Sigmoid colon (tissue), 7 donors: ENCODE measurements around the gene POU3F1. TPM values are rescaled to one million over a fixed set of nuclear protein-coding genes. Genes with fewer than 3 reads are reported as not detected.

Experiments used
- DNase-seq: peaks from one replicate; pipeline ENCODE4 v3.0.0-alpha.2; 2019
- H3K27ac ChIP-seq, 4 donors: fragments of 200-600 bp; sonication (generic); one replicate each; pipeline ENCODE4 v1.5.1; 2016 to 2019; ENCODE audit warnings: mild to moderate bottlenecking in 1 of 4
- H3K27me3 ChIP-seq, 3 donors: fragments of 200-600 bp; sonication (generic); one replicate each; pipeline ENCODE4 v1.5.1; 2019; ENCODE audit warnings: mild to moderate bottlenecking in 1 of 3
- H3K36me3 ChIP-seq, 4 donors: fragments of 200-600 bp; sonication (generic); one replicate each; pipeline ENCODE4 v1.5.1; 2016 to 2019
- H3K4me1 ChIP-seq, 4 donors: fragments of 200-600 bp; sonication (generic); one replicate each; pipeline ENCODE4 v1.5.1; 2017 to 2019
- H3K4me3 ChIP-seq, 4 donors: fragments of 200-600 bp; sonication (generic); one replicate each; pipeline ENCODE4 v1.5.1; 2017 to 2019; ENCODE audit warnings: mild to moderate bottlenecking in 2 of 4, moderate library complexity in 1 of 4
- H3K9me3 ChIP-seq, 4 donors: fragments of 200-600 bp in 3 of 4; sonication (generic) in 3 of 4; one replicate each; pipeline versions ENCODE4 v1.5.1 to v1.6.1; 2013 to 2019
- CTCF ChIP-seq, 4 experiments: fragments of 450-650 bp in 3 of 4; fragments of 200-600 bp in 1 of 4; IDR thresholded peaks; one replicate each; pipeline ENCODE4 v1.5.1; 2016 to 2019; ENCODE audit warnings: antibody characterized with exemption in 4 of 4, mild to moderate bottlenecking in 3 of 4, moderate library complexity in 2 of 4
- EP300 ChIP-seq, 4 donors: sonication (generic); formaldehyde crosslinking; IDR thresholded peaks; one replicate each; pipeline ENCODE4 v1.6.1; 2017; ENCODE audit warnings: antibody characterized with exemption in 4 of 4
- POLR2A ChIP-seq, 2 donors: fragments of 450-650 bp; IDR thresholded peaks; one replicate each; pipeline ENCODE4 v1.6.1; 2016; ENCODE audit warnings: antibody characterized with exemption in 2 of 2, mild to moderate bottlenecking in 2 of 2, moderate library complexity in 2 of 2
- POLR2AphosphoS5 ChIP-seq, 4 donors: sonication (generic); formaldehyde crosslinking; IDR thresholded peaks; one replicate each; pipeline ENCODE4 v1.6.1; 2017; ENCODE audit warnings: antibody characterized with exemption in 4 of 4
- WGBS, 2 donors: extraction: QIAGEN DNeasy Blood & Tissue Kit; methylation state at CpG; one replicate each; pipeline ENCODE4 v1.1.7; 2013; 5-methylcytosine and 5-hydroxymethylcytosine counted together
- intact Hi-C: fragments of 100-400 bp; cut with DNase I; formaldehyde crosslinking; loops from one replicate; pipeline ENCODE4 v1.15.1; 2023
- polyA plus RNA-seq, 3 donors: library from polyadenylated mRNA; stranded (reverse); fragments of 200-250 nt; gene quantifications; one replicate each; pipeline ENCODE4 v1.2.3, GENCODE V29; 2013
- total RNA-seq, 4 donors: library from RNA; depleted of rRNA; stranded (reverse); fragments of >200 nt; gene quantifications; one replicate each; pipeline ENCODE4 v1.1.0, GENCODE V29; 2016
- donor health status: healthy with polysubstance abuse.
- donor health status: Bipolar disorder and iron deficiency.
- donor health status: healthy.

Gene POU3F1
- total and polyA plus RNA-seq, 7 donors = 0.09 TPM; not detected in 6

- intact Hi-C loops = no loop called here
- DNase-seq = no peak
- Histone ChIP-seq H3K4me1 (no peaks in the 10 kb centered on the region), H3K27me3 (peaks cover 0 to 20% (median 0%) of the 10 kb centered on the region in 3 donors), H3K4me3 (no peak overlapping the region), H3K36me3 (no peaks in the 10 kb centered on the region), H3K9me3 (no peaks in the 10 kb centered on the region), H3K27ac (no peak overlapping the region)
- TF ChIP-seq CTCF (IDR thresholded peaks at IDR 0.05) = no peak
- TF ChIP-seq POLR2AphosphoS5 (IDR thresholded peaks at IDR 0.05) = no peak
- no peak for TF ChIP-seq EP300 (IDR thresholded peaks at IDR 0.05)
- no peak for TF ChIP-seq POLR2A (IDR thresholded peaks at IDR 0.05)
- 17 to 26% methylated on average over 6 of the region's 6 CpGs for WGBS, 2 donors
Observed at GRCh38 chr1:38076038-38076437, 29.4 kb upstream of the POU3F1 start.

GRCh38 chr1:38075191-38075590 is 28.6 kb upstream of the POU3F1 start:
- WGBS, 2 donors = 83 to 91% methylated on average over 5 of the region's 5 CpGs
- no peak overlapping the region for H3K27ac ChIP-seq
- H3K9me3 ChIP-seq = no peaks in the 10 kb centered on the region
- no peak for DNase-seq
- no peak overlapping the region for H3K4me3 ChIP-seq
- H3K4me1 ChIP-seq = no peaks in the 10 kb centered on the region
- no peaks in the 10 kb centered on the region for H3K36me3 ChIP-seq
- no peak for TF ChIP-seq CTCF (IDR thresholded peaks at IDR 0.05)
- no peak for TF ChIP-seq EP300 (IDR thresholded peaks at IDR 0.05)
- TF ChIP-seq POLR2A (IDR thresholded peaks at IDR 0.05) = no peak
- no peak for TF ChIP-seq POLR2AphosphoS5 (IDR thresholded peaks at IDR 0.05)
- peaks cover 0 to 23% (median 3%) of the 10 kb centered on the region in 3 donors for H3K27me3 ChIP-seq
- intact Hi-C loops = no loop called here

- Histone ChIP-seq H3K9me3 (no peaks in the 10 kb centered on the region), H3K4me1 (no peaks in the 10 kb centered on the region), H3K27me3 (peaks cover 0 to 32% (median 7%) of the 10 kb centered on the region in 3 donors), H3K4me3 (no peak overlapping the region), H3K27ac (no peak overlapping the region), H3K36me3 (no peaks in the 10 kb centered on the region)
- WGBS, 2 donors = 88 to 89% methylated on average over 4 of the region's 4 CpGs
- no peak for TF ChIP-seq POLR2AphosphoS5 (IDR thresholded peaks at IDR 0.05)
- TF ChIP-seq CTCF (IDR thresholded peaks at IDR 0.05) = no peak
- no peak for TF ChIP-seq EP300 (IDR thresholded peaks at IDR 0.05)
- TF ChIP-seq POLR2A (IDR thresholded peaks at IDR 0.05) = no peak
- intact Hi-C loops = no loop called here
- no peak for DNase-seq
Observed at GRCh38 chr1:38074302-38074677, 27.7 kb upstream of the POU3F1 start.

- Histone ChIP-seq H3K4me1 (no peaks in the 10 kb centered on the region), H3K27me3 (peaks cover 0 to 38% (median 11%) of the 10 kb centered on the region in 3 donors), H3K27ac (no peak overlapping the region), H3K9me3 (no peaks in the 10 kb centered on the region), H3K36me3 (no peaks in the 10 kb centered on the region), H3K4me3 (no peak overlapping the region)
- DNase-seq = no peak
- TF ChIP-seq CTCF (IDR thresholded peaks at IDR 0.05) (no peak), POLR2AphosphoS5 (IDR thresholded peaks at IDR 0.05) (no peak)
- 36 to 53% methylated on average over 9 of the region's 9 CpGs for WGBS, 2 donors
- intact Hi-C loops = no loop called here
Observed at GRCh38 chr1:38073534-38074301, 27.1 kb upstream of the POU3F1 start.

GRCh38 chr1:38072858-38073257 is 26.3 kb upstream of the POU3F1 start:
- no peak for TF ChIP-seq POLR2AphosphoS5 (IDR thresholded peaks at IDR 0.05)
- no peak for TF ChIP-seq EP300 (IDR thresholded peaks at IDR 0.05)
- TF ChIP-seq POLR2A (IDR thresholded peaks at IDR 0.05) = no peak
- TF ChIP-seq CTCF (IDR thresholded peaks at IDR 0.05) = no peak
- Histone ChIP-seq H3K9me3 (no peaks in the 10 kb centered on the region), H3K4me3 (no peak overlapping the region), H3K36me3 (no peaks in the 10 kb centered on the region), H3K27ac (no peak overlapping the region), H3K27me3 (peaks cover 0 to 46% (median 13%) of the 10 kb centered on the region in 3 donors), H3K4me1 (no peaks in the 10 kb centered on the region)
- intact Hi-C loops = no loop called here
- DNase-seq = no peak
- WGBS, 2 donors = 56 to 80% methylated on average over 2 of the region's 2 CpGs
